DND-41 (cell line): Measurements from ENCODE around the gene KIFBP.

Experiments used
- ATAC-seq: fragments of 200-7000 bp; cut with Tn5 transposase; 3 replicates; pipeline ENCODE4 v1.9.1; 2021; ENCODE audit warnings: low read depth; ENCODE audit not compliant: insufficient read depth
- DNase-seq: peaks from one replicate; pipeline ENCODE4 v3.0.0-alpha.2; 2020
- H2AFZ ChIP-seq: 2 replicates; pipeline ENCODE4 v1.6.0; 2012; ENCODE audit warnings: low read depth, low read length
- H3K27ac ChIP-seq: 2 replicates; pipeline ENCODE4 v1.5.1; 2012; ENCODE audit warnings: low read length, inconsistent platforms
- H3K27me3 ChIP-seq: fragments of 200-600 bp; sonication (generic); 2 replicates; pipeline ENCODE4 v1.6.0; 2012; ENCODE audit warnings: low read length, mild to moderate bottlenecking, inconsistent platforms; ENCODE audit not compliant: insufficient read depth, poor library complexity
- H3K36me3 ChIP-seq: 2 replicates; pipeline ENCODE4 v1.5.1; 2012; ENCODE audit warnings: low read length, inconsistent platforms; ENCODE audit not compliant: insufficient read depth
- H3K4me1 ChIP-seq: 2 replicates; pipeline ENCODE4 v1.5.1; 2012; ENCODE audit warnings: mild to moderate bottlenecking, low read length; ENCODE audit not compliant: insufficient read depth
- H3K4me2 ChIP-seq: 2 replicates; pipeline ENCODE4 v1.6.0; 2012; ENCODE audit warnings: mild to moderate bottlenecking, moderate library complexity, low read length, inconsistent platforms; ENCODE audit not compliant: insufficient read depth
- H3K4me3 ChIP-seq, 2 experiments: fragments of 200-600 bp in 1 of 2; shearing (Covaris generic) in 1 of 2; 2 replicates each; pipeline ENCODE4 v1.5.1; 2012 to 2016; ENCODE audit warnings: inconsistent platforms in 2 of 2, low read length in 2 of 2, mild to moderate bottlenecking in 2 of 2, low read depth in 1 of 2, moderate library complexity in 1 of 2
- H3K79me2 ChIP-seq: 2 replicates; pipeline ENCODE4 v1.6.0; 2012; ENCODE audit warnings: low read length, inconsistent platforms; ENCODE audit not compliant: insufficient read depth
- H3K9ac ChIP-seq: 2 replicates; pipeline ENCODE4 v1.6.0; 2012; ENCODE audit warnings: low read depth, mild to moderate bottlenecking, inconsistent platforms, low read length, moderate library complexity
- H3K9me3 ChIP-seq: 2 replicates; pipeline ENCODE4 v1.5.1; 2012; ENCODE audit warnings: low read length, moderate library complexity, mild to moderate bottlenecking, inconsistent platforms; ENCODE audit not compliant: insufficient read depth, severe bottlenecking
- H4K20me1 ChIP-seq: 2 replicates; pipeline ENCODE4 v1.6.0; 2012; ENCODE audit warnings: low read length; ENCODE audit not compliant: insufficient read depth
- CTCF ChIP-seq: IDR thresholded peaks from 2 replicates; pipeline ENCODE4 v1.5.1; 2012; ENCODE audit warnings: borderline replicate concordance, low read length, moderate library complexity, mild to moderate bottlenecking; ENCODE audit not compliant: poor library complexity, severe bottlenecking; ENCODE audit errors: extremely low read depth
- EZH2 ChIP-seq: IDR thresholded peaks from 3 replicates; pipeline ENCODE4 v1.6.1; 2012; ENCODE audit warnings: borderline replicate concordance, low read depth, mild to moderate bottlenecking, moderate library complexity, low read length, inconsistent platforms; ENCODE audit not compliant: severe bottlenecking

The KIFBP gene

GRCh38 chr10:69042838-69043237 lies 54.2 kb downstream of the KIFBP start:
- no peak for TF ChIP-seq CTCF
- TF ChIP-seq EZH2, result no peak
- Histone ChIP-seq H4K20me1 (no peaks in the 10 kb centered on the region), H3K4me3 (no peak overlapping the region), H3K9ac (no peak overlapping the region), H3K79me2 (no peaks in the 10 kb centered on the region), H3K36me3 (no peaks in the 10 kb centered on the region), H3K27ac (no peak overlapping the region), H2AFZ (no peak overlapping the region), H3K4me2 (no peak overlapping the region), H3K4me1 (no peaks in the 10 kb centered on the region), H3K9me3 (no peaks in the 10 kb centered on the region), H3K27me3 (no peaks in the 10 kb centered on the region)
- no peak for DNase-seq
- no peak for ATAC-seq

DNA sequence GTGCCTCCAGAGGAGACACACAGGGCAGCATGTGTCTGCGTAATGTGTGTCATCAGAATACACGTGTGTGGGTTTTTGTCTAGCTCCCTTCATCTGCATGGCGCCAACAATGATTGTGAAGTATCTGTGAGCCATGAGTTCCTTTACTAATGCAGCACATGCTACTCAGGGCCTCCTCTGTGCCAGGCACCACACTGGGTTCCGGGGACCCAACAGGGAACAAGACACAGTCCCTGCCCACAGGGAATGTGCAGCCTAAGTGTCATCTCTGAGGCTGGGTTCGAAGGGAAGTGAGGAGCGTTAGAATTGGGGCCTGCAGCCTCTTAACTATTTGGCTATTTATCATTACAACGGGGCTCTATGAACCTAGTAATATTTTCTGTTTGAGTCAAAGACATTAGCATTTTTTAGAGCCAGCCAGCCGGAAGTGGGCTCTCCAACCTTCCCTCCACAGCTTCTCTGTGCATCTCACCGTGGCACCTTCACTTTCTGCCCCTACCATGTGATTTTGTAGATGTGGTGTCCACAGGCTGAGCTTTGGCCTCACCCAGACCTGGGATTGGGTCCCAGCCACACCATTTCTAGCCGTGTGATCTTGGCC lies 55.4 kb downstream of the KIFBP start:
- H3K4me1 ChIP-seq, result no peaks in the 10 kb centered on the region
- TF ChIP-seq CTCF, result no peak
- TF ChIP-seq EZH2, result no peak
- ATAC-seq, result no peak
- H3K4me2 ChIP-seq, result no peak overlapping the region
- no peak overlapping the region for H3K9ac ChIP-seq
- H3K27ac ChIP-seq, result no peak overlapping the region
- no peaks in the 10 kb centered on the region for H3K36me3 ChIP-seq
- no peak overlapping the region for H3K4me3 ChIP-seq
- no peaks in the 10 kb centered on the region for H3K9me3 ChIP-seq
- H2AFZ ChIP-seq, result no peak overlapping the region
- H4K20me1 ChIP-seq, result no peaks in the 10 kb centered on the region
- no peak for DNase-seq
- no peaks in the 10 kb centered on the region for H3K79me2 ChIP-seq
- no peaks in the 10 kb centered on the region for H3K27me3 ChIP-seq

- no peak for ATAC-seq
Measured at GRCh38 chr10:69044546-69044945, 55.9 kb downstream of the KIFBP start.

More at GRCh38 chr10:69044546-69044945, 55.9 kb downstream of the KIFBP start:
- Histone ChIP-seq H3K4me2 (no peak overlapping the region), H3K27ac (no peak overlapping the region), H3K27me3 (no peaks in the 10 kb centered on the region), H3K4me1 (no peaks in the 10 kb centered on the region), H3K9me3 (no peaks in the 10 kb centered on the region), H3K36me3 (no peaks in the 10 kb centered on the region), H2AFZ (no peak overlapping the region), H3K9ac (no peak overlapping the region), H3K79me2 (no peaks in the 10 kb centered on the region), H4K20me1 (no peaks in the 10 kb centered on the region), H3K4me3 (no peak overlapping the region)
- TF ChIP-seq CTCF, result no peak
- no peak for DNase-seq
